HG03060 (cell line): ENCODE measurements around the gene ETV4.
"Not testable (repeated sequence)": the region's sequence is repeated elsewhere in the genome, so short reads cannot be mapped to it uniquely, and the experiment has no call there.

Source experiments
- ATAC-seq: cut with Tn5 transposase; IDR thresholded peaks from one replicate; pipeline ENCODE4 v1.9.1; 2021; ENCODE audit warnings: low read depth, moderate number of reproducible peaks; ENCODE audit not compliant: unreplicated experiment

ETV4 gene

DNA sequence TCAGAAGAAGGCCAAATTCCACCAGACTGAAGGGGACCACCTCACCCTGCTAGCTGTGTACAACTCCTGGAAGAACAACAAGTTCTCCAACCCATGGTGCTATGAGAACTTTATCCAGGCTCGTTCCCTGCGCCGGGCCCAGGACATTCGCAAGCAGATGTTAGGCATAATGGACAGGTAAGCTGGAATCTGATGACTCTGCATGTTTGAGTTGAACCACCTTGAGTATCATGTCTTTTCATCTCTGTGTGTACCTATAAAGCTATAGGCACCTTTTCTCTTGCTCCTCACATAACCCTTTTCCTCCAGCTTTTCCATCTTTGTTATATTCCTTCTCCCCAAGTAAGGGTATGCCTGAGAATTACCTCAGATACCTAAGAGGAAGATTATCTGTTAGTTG is 24.8 kb downstream of the ETV4 start:
- ATAC-seq: no peak

DNA sequence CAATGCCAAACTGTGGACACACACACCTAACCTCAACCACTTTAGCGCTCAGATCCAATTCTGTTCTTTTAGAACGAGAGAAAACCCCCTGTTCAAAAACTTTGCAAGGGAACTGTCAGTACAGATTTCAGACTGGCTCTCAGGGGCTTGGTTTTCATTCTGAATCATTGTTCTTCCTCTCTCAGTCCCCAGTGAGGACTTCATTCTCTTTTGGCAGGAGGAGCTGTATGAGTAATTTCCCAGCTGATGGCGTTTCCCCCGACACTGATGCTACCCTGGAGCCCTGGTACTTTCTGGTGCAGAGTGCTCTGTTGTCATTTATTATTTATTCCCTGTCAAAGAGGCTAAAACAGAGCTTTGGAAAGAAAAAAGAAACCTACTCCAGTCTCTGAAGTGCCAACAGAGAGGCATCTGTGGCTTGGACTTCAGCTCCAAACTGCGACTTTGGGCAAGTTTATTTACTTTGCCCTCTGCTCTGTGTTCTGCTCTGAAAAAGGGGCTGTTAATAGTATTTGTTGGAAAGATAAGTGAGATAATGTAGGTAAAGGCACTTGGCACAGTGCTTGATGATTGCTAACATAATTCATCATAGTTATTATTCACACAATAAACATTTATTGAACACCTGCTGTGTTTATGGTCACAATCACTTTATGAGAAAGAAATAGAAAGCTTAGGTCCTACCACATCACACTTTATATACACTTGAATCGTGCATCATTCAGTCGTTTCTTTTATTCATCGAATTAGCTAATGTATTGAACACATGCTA is 28.3 kb downstream of the ETV4 start:
- no peak for ATAC-seq

GRCh38 chr17:43517161-43517560 is 29.0 kb downstream of the ETV4 start:
- no peak for ATAC-seq

- no peak for ATAC-seq
Measured at GRCh38 chr17:43515656-43516055, 30.5 kb downstream of the ETV4 start.

GRCh38 chr17:43511199-43511598 is 34.9 kb downstream of the ETV4 start:
- not testable (repeated sequence) for ATAC-seq

DNA sequence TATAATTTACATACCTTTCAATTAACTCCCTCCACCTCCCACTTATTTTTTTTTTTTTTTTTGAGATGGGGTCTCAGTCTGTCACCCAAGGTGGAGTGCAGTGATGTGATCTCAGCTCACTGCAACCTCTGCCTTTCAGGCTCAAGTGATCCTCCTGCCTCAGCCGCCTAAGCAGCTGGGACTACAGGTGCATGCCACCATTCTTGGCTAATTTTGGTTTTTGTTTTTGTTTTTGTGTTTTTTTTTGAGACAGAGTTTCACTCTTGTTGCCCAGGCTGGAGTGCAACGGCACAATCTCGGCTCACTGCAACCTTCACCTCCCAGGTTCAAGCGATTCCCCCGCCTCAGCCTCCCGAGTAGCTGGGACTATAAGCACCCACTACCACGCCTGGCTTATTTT is 36.7 kb downstream of the ETV4 start:
- ATAC-seq: not testable (repeated sequence)

GRCh38 chr17:43490621-43491020 is 55.5 kb downstream of the ETV4 start:
- no peak for ATAC-seq

DNA sequence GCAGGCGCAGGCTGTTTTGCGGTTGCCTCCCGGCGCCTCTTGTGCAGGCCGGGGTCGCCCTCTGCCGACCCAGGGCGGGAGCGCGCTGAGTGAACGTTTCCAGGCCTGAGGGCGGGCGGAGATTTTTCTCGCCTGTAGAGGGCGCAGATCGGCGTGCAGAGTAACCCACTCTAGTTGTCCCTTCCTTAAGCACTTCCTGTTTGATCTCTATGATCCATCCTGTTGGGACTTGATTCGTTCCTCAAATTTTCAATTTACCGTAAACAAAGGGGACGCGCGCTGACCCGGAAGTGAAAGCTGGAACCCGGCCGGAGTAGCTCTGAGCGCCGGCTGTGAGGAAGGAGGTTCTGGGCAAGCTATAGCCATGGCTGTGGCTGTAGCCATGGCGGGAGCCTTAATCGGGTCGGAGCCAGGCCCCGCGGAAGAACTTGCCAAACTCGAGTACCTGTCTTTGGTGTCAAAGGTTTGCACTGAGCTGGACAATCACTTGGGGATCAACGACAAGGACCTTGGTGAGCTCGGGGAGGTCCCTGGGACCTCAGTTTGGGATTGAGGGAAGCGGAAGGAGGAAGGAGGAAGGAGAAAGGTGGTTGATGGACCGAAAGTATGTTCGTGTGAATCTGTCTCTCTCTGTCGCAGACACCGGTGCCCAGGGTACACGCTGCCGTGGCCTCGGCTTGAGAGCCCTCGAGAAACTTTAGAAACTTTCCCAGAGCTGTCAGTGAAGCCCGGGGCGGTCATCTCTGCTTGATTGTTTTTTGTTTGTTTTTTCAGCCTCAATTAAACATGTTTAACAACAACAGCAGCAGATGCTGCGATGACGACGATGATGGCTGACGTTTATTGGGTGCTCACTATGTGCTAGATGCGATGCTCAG is 62.2 kb downstream of the ETV4 start, which contains the start of gene DHX8:
Gene DHX8, plus strand, starts transcription at position 302 of the 878 bp plus-strand sequence. Its CDS starts 63 bp downstream, at position 365.
- ATAC-seq: peak; percentile 92

GRCh38 chr17:43482103-43483012 is 63.8 kb downstream of the ETV4 start:
- ATAC-seq: no peak

GRCh38 chr17:43479948-43480347 is 66.2 kb downstream of the ETV4 start:
- no peak for ATAC-seq
